Daoy (cell line): ENCODE results near the gene ZNF213. TPM values are rescaled to one million over a fixed set of nuclear protein-coding genes. Genes with fewer than 3 reads are reported as not detected.
"Not testable (repeated sequence)": the region's sequence is repeated elsewhere in the genome, so short reads cannot be mapped to it uniquely, and the experiment has no call there.

ENCODE experiments used
- DNase-seq: peaks from one replicate; pipeline ENCODE4 v3.0.0-alpha.2; 2015; ENCODE audit warnings: low read depth
- total RNA-seq: library from RNA; depleted of rRNA; stranded (reverse); fragments of >200 nt; shearing (Covaris generic); gene quantifications from 2 replicates; pipeline ENCODE4 v1.2.3, GENCODE V29; 2014

ZNF213 gene
- total RNA-seq, 1 experiment from 2014 or later, result 3.7 TPM

DNA sequence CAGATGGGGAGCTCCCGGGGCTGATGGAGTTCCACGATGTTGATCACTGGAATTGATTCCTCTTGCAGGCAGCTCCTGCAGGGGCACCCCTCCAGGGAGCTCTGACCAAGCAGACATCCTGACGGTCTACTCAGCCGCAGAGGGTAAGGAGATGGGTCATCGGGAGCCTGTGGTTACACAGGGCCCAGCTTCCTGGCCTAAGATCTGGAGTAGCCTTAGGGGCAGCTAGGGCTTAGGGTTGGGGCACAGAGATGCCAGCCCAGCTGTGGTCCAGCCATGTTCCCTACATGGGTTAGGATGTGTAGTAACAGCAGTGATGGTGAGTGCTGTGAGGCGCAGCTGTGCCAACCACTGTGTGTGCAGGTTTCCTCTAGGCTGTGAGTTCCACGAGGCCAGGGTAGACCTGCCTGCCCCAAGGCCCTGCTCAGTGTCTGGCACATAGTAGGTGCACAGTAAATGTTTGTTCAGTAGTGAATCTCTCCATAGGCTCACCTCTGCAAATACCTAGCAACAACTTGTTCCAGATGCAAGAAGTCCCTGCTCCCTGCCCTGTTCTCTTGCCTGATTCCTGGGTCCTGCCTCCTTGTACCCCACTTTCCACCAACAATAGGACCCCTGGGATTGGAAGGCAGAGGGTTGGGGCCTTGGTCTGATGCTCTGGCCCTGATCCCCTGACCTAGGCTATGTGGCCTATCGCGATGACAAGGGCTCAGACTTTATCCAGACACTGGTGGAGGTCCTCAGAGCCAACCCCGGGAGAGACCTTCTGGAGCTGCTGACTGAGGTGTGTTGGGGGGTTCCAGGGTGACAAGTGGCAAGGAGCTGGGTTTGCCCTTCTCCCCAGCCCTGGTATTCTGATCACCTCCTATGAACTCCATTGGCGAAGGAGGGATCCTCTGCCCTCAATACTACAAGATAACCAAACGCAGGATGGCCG is 13.7 kb downstream of the ZNF213 start:
- DNase-seq, result no peak

DNA sequence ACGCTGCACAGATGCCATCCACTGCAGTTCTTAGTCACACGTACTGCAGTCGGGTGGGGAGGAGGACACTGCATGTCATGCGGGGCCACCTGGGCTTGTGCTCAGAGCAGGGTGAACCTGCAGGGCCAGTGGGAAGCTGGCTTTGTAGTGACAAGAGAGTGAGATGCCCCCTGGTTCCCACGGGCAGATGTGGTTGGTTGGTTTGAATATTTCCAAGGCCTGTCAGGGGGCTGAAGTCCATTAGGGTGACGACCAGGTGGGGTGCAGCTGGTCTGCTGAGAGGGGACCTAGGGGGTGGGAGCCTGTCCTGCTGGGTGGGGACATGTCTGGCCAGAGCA is 14.3 kb downstream of the ZNF213 start:
- no peak for DNase-seq

DNA sequence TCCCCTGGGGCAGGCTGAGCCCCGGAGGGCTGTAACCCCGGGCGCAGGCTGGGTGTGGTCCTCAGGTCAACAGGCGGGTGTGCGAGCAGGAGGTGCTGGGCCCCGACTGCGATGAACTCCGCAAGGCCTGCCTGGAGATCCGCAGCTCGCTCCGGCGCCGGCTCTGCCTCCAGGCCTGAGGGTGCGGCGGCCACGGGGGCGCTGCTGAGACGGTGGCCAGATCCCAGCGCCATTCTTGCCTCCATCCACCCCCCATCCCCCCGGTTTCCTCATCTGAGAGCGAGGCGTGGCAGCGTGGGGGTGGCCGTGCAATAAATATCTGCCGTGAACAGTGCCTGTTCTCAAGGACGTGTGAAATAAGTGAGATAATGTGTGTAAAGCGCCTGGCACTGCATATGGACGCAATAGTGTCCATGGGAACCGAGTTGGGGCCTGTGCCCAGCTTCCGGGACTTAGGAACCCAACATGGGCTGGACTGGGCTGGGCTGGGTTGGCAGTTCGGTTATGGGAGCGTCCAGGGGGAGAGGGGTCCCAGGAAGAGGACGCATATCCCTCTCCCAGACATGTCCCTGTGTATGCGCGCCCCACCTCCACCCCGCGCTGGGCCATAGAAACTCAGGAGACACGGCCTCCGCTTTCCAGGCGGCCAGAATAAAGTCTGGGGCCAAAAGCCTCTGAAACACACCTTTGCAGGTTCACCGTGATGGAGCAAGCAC is 15.0 kb downstream of the ZNF213 start:
- DNase-seq, result peak; percentile 79

DNA sequence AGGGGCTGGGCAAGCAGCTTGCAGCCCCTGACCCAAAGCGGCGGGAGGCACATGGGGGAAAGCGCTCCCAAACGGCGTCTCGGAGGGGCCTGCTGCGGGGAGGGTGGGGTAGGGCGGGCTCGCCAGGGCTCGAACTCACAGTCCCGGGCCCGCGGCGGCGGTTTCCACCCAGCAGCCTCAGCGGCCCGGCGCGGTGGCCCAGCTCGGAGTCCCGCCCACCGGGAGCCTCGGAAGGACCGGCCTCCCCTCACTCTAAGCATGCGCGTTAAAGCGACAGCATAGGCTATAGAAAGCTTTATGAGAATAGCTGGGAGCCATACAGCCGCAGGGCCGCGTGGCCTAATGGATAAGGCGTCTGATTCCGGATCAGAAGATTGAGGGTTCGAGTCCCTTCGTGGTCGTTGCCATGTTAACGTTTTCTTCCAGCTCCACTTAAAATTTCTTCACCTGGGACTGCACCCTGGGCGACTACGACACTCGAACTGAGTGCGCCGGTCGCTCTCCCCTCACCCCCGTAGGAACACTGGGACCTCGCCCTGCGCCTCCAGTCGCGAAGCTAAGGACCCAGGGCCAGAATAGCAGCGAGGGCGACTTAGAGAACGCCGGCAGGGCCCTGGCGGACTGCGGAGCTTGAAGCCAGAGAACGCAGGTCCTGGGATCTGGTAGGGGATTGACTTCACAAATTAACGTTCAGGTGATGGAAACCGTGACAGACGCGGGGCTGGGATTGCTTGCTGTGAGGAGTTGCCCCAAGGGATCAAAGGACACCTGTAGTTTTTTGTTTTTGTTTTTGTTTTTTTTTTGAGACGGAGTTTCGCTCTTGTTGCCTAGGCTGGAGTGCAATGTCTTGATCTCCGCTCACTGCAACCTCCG is 15.8 kb downstream of the ZNF213 start:
- DNase-seq, result peak; percentile 96

DNA sequence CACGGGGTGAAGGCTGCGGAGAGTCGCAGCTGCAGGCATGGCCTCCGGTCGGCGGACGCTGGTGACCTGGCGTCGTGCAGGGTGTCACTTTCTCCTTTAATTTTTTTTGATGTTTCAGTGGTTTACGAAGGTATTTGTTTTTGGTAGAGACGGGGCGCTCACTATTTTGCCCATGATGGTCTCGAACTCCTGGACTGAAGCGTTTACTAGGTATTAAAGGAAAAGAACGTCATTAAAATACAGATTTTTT is 17.1 kb downstream of the ZNF213 start:
- no peak for DNase-seq

DNA sequence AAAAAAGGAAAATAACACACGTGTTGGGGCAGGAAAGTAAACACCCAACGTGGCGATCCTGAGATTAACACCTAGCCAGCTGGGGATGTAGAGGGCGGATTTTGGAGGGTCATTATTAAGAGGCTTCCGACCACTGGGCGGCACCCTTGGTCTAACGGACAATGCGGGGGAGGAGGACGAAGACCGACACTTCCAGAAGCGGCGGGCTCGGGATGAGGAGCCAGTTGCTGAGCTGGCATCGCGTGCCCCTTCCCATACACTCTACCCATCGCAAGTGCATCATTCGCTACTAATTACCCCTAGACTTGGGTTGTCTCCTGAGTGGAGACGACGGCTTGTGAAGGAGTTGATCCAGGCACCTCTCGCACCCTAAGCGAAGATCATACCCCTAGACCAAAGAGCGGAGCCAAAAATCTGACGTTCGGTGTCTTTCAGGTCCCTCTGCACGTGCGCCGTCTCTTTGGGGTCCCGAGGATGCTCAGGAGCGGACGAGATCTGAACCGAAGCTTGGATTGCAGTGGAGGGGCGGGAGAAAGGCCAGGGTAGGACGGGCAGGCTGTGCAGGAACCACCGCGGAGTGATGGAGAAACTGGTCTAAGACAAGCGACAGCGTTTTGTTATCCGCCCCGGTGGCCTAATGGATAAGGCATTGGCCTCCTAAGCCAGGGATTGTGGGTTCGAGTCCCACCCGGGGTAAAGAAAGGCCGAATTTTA is 17.6 kb downstream of the ZNF213 start:
- peak; percentile 91 for DNase-seq

DNA sequence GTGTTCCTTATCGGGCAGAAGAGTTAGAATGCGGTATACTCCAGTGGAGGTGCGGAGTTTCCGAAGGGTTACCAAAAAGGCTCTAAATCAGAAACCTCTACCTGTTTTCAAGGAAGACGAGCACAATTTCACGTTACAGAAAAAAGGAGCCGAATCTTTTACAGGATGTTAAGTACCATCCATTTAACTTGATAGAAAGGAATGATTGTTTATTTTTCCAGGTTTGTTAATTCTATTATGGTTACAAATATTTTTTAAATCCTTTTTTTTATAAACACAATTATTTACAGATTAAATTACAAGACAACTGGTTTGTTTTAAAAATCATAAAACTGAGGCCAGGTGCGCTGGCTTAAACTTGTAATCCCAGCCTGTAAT is 18.2 kb downstream of the ZNF213 start:
- DNase-seq, result no peak

DNA sequence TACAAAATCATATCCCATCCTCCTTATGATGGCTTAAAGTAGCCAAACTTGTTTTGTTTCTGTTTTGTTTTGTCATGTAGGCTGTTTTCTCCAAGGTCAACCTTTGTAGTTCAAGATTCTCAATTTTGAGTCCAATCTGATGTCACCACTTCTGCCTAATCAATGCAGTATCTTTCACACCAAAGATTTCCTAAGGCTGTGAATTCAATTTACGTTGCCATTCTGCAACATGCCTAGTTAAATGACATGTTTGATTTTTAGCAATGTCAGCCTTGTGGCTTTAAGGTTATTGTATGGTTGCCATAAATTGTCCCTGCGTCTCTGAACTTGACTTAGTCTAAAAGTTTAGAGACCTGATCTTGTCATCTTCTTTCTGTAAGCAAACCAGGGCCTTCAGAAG is 20.4 kb downstream of the ZNF213 start:
- no peak for DNase-seq

- no peak for DNase-seq
Measured at GRCh38 chr16:3155972-3156371, 21.1 kb downstream of the ZNF213 start.

- DNase-seq, result peak; percentile 94
Measured at GRCh38 chr16:3157229-3158025, 22.6 kb downstream of the ZNF213 start.

DNA sequence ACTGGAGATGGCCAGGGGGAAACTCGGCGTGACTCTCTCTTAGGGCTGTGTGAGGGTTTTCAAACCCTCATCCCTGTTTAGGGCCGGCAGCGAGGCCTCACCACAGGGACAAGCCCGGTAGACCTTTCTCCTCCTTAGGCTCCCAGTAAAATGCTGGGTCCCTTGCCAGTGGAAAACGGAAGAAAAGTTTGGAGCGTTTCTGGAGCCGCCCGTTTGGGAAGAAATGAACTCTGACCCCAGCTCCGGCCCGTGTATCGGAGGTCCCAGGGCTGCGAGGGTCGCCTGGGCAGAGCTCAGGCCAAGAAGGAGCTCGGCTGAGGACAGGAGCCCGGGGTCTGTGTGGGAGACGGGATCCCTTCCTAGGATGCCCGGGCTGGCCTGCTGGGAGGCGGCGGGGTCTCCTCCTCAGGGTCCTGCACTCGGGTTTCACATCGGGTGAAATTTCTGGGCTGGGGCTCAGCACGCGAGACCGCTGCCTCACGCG is 23.2 kb downstream of the ZNF213 start:
- no peak for DNase-seq

DNA sequence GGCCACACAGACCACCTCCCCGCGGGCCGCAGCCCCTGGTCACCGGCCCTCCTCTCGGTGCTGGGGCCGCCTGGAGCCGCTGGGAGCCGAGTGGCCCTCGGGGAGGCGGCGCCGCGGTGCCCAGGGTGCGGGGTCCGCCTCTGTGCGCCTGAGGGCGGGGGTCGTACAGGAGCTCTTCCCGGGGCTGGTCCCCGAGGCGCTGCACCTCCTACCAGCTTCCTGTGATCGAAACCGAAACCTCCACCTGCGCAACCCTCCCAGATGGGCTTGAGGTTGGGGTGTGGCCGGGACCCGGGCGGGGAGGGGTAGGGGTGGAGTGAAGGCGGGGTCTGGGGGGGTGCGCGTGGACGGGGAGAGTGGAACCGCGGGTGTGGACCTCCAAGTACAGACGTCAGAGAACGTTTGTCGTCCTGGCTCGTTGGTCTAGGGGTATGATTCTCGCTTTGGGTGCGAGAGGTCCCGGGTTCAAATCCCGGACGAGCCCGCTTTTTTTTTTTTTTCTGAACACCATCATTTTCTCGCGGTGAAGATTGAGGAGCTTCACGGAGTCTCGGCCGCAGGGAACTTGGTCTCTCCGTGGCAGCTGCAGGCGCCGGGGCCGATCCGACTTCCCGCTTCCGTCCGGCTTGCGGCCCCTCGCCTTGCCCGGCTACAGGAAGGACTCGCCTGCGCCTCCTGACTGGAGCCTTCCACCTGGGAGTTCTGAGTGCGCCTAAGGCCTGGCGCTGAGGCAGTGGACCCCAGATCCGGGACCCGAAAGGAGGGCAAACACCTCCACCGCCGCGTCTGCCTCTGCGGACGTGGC is 23.9 kb downstream of the ZNF213 start:
- DNase-seq, result peak; percentile 92

GRCh38 chr16:3161235-3162018 is 26.6 kb downstream of the ZNF213 start:
- DNase-seq, result no peak

DNA sequence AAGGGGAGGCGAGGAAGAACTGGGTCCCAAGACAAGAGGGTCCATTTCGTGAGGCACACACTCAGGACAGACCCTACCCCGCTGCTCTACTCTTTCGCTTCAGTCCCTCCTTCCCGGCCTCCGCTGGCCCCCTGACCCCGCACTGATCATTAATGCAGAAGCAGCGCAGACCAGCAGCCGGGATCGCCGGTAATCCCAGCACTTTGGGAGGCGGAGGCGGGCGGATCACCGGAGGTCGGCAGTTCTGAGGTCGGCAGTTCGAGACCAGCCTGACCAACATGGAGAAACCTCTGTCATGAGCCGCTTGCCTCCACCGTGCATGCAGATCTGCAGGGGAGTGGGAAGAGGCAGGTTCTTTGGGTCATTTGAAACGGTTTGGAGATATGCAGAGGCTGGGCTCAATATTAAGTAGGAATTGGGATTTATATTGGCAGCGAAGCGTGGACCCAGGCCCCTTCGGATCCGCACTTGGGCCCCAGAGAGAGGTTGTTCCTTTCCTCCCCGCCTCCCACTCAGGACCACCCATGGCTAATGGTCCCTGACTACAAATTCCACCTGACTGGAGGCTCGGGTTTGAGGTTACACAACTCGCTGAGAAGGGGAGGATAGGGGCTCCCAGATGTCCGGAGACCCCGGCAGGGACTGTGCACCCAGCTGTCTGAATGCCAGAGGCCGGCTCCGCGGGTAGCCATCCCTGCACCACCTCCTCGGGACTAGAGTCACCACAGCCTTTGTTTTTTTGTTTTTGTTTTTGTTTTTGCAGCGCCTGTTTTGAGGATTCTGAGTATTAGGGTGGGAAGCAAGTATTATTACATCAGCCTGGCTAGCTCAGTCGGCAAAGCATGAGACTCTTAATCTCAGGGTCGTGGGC is 29.5 kb downstream of the ZNF213 start:
- DNase-seq, result no peak

GRCh38 chr16:3165111-3165822 is 30.4 kb downstream of the ZNF213 start:
- DNase-seq, result no peak

DNA sequence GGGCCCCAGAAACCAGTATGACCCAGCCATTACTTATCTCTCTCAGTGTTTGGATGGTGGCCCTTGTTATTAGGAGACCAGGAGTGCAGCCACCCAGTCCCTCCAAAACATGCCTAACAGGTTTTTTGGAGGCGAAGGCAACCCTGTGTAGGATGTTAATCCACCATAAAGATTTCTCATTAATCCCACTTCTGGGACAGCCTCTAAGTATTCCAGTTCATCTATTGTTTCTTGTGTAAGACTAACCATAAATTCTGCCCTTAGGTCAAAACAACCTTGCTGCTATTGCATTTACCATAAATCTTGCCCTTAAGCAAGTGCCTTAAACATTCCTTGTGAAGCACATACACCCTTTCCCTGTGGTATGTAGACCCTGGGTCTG is 31.7 kb downstream of the ZNF213 start:
- DNase-seq, result no peak

DNA sequence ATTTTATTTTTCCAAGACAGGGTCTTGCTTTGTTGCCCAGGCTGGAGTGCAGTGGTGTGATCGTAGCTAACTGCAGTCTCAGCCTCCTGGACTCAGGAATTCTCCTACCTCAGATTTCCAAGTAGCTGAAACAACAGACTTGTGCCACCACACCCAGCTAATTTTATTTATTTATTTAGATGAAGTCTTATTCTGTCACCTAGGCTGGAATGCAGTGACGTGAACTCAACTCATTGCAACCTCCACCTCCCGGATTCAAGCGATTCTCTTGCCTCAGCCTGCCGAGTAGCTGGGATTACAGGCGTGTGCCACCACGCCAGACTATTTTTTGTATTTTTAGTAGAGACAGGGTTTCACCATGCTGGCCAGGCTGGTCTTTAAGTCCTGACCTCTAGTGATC is 33.9 kb downstream of the ZNF213 start:
- DNase-seq, result not testable (repeated sequence)
